Heart left ventricle (tissue), 13 donors: ENCODE data around the gene FGF14.

Experiments
- POLR2A ChIP-seq, 2 donors: fragments of 450-650 bp; IDR thresholded peaks; one replicate each; pipeline ENCODE4 v1.6.1; 2017; ENCODE audit warnings: antibody characterized with exemption in 2 of 2, mild to moderate bottlenecking in 2 of 2, moderate library complexity in 2 of 2
- TF ChIP-seq, protein P1 (sequence below), 12 donors: fragments of 200-600 bp; sonication (generic) in 4 of 12; IDR thresholded peaks; one replicate each; pipeline versions ENCODE4 v1.5.0 to v1.8.0; 2018 to 2022; ENCODE audit warnings: antibody characterized with exemption in 12 of 12, mild to moderate bottlenecking in 5 of 12
- donor health status: ischemic (EF 13 %, LVEDD 7.1; RV severe dilation, severe dysfunction).
- donor health status: DM: no; HTN: yes; CAD: no.
- donor health status: DM: no; HTN: no; CAD: no.
- donor health status: ischemic (EF 25% LVEDD 6.9; RV normal size, moderate dysfunction).
- donor health status: ischemic (EF 25% LVEDD 5.7; RV mildly dilated, moderate dysfunction).
- donor health status: ischemic (EF 35%, LVEDD 5.7; RV mildly dilated, moderate dysfunction).
- donor health status: nonischemic (EF 11% LVEDD 7.7; RV severe dilation, severe dysfunction).
- donor health status: DM: yes; HTN: yes; CAD: no.
- donor health status: PGD.
- donor health status: ischemic (EF 29% LVEDD 5.4; RV normal size, mild dysfunction).
- donor health status: nonischemic (EF 23%, LVEDD 6.1; RV moderate dilation, normal function).

- TF ChIP-seq, protein P1, sequence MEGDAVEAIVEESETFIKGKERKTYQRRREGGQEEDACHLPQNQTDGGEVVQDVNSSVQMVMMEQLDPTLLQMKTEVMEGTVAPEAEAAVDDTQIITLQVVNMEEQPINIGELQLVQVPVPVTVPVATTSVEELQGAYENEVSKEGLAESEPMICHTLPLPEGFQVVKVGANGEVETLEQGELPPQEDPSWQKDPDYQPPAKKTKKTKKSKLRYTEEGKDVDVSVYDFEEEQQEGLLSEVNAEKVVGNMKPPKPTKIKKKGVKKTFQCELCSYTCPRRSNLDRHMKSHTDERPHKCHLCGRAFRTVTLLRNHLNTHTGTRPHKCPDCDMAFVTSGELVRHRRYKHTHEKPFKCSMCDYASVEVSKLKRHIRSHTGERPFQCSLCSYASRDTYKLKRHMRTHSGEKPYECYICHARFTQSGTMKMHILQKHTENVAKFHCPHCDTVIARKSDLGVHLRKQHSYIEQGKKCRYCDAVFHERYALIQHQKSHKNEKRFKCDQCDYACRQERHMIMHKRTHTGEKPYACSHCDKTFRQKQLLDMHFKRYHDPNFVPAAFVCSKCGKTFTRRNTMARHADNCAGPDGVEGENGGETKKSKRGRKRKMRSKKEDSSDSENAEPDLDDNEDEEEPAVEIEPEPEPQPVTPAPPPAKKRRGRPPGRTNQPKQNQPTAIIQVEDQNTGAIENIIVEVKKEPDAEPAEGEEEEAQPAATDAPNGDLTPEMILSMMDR (IDR thresholded peaks at IDR 0.05) = no peak
- no peak for TF ChIP-seq POLR2A (IDR thresholded peaks at IDR 0.05)
Observed at GRCh38 chr13:101972191-101972590, 429.7 kb downstream of the FGF14 start.
